Skeletal muscle tissue (tissue), 4 donors: Measurements from ENCODE around the gene PTGER4. TPM values are rescaled to one million over a fixed set of nuclear protein-coding genes. Genes with fewer than 3 reads are reported as not detected.

ENCODE experiments used
- H3K27ac ChIP-seq: one replicate; pipeline ENCODE4 v1.7.0; 2013; ENCODE audit warnings: mild to moderate bottlenecking, low read depth, low read length, inconsistent platforms
- H3K27me3 ChIP-seq, 3 donors: one replicate each; pipeline ENCODE4 v1.7.0; 2013; ENCODE audit warnings: low read length in 3 of 3; ENCODE audit not compliant: control insufficient read depth in 3 of 3, insufficient read depth in 3 of 3
- H3K36me3 ChIP-seq, 3 donors: one replicate each; pipeline ENCODE4 v1.7.0; 2013; ENCODE audit warnings: low read length in 3 of 3; ENCODE audit not compliant: control insufficient read depth in 3 of 3, insufficient read depth in 3 of 3
- H3K4me1 ChIP-seq, 3 donors: one replicate each; pipeline ENCODE4 v1.7.0; 2013; ENCODE audit warnings: low read length in 3 of 3, mild to moderate bottlenecking in 3 of 3; ENCODE audit not compliant: control insufficient read depth in 3 of 3, insufficient read depth in 3 of 3
- H3K4me3 ChIP-seq, 3 donors: one replicate each; pipeline ENCODE4 v1.7.0; 2013; ENCODE audit warnings: low read length in 3 of 3
- H3K9ac ChIP-seq, 3 donors: one replicate each; pipeline ENCODE4 v1.7.0; 2013; ENCODE audit warnings: low read length in 3 of 3, mild to moderate bottlenecking in 3 of 3, moderate library complexity in 2 of 3, low read depth in 1 of 3
- H3K9me3 ChIP-seq, 3 donors: one replicate each; pipeline ENCODE4 v1.7.0; 2013; ENCODE audit warnings: low read length in 3 of 3; ENCODE audit not compliant: control insufficient read depth in 3 of 3
- total RNA-seq: library from RNA; depleted of rRNA; stranded (reverse); fragments of >200 nt; gene quantifications from one replicate; pipeline ENCODE4 v1.2.3, GENCODE V29; 2014
- donor health status: Osteomylitis.

The PTGER4 gene
- total RNA-seq, 1 donor from 2014 or later, result 10.4 TPM

GRCh38 chr5:40667161-40667663, 12.5 kb upstream of the PTGER4 start:
- H3K4me1 ChIP-seq, result no peaks in the 10 kb centered on the region
- no peak overlapping the region for H3K9ac ChIP-seq
- H3K27ac ChIP-seq, result no peak overlapping the region
- H3K9me3 ChIP-seq, result no peaks in the 10 kb centered on the region
- H3K36me3 ChIP-seq, result no peaks in the 10 kb centered on the region
- H3K4me3 ChIP-seq, result no peak overlapping the region
- H3K27me3 ChIP-seq, result no peaks in the 10 kb centered on the region

- no peaks in the 10 kb centered on the region for H3K36me3 ChIP-seq
- no peaks in the 10 kb centered on the region for H3K27me3 ChIP-seq
- H3K4me3 ChIP-seq, result no peak overlapping the region
- no peaks in the 10 kb centered on the region for H3K9me3 ChIP-seq
- no peaks in the 10 kb centered on the region for H3K4me1 ChIP-seq
- H3K27ac ChIP-seq, result no peak overlapping the region
- H3K9ac ChIP-seq, result no peak overlapping the region
Measured at GRCh38 chr5:40669606-40670390, 9.9 kb upstream of the PTGER4 start.

GRCh38 chr5:40672425-40672824, 7.3 kb upstream of the PTGER4 start:
- Histone ChIP-seq H3K36me3 (no peaks in the 10 kb centered on the region), H3K9ac (no peak overlapping the region), H3K4me1 (peaks cover 0 to 9% (median 2%) of the 10 kb centered on the region in 3 donors), H3K27ac (no peak overlapping the region), H3K9me3 (no peaks in the 10 kb centered on the region), H3K4me3 (no peak overlapping the region), H3K27me3 (no peaks in the 10 kb centered on the region)

GRCh38 chr5:40674661-40675235, 5.0 kb upstream of the PTGER4 start:
- Histone ChIP-seq H3K27ac (no peak overlapping the region), H3K4me1 (peaks cover 3 to 11% (median 7%) of the 10 kb centered on the region in 3 donors), H3K27me3 (peaks cover 0 to 2% (median 0%) of the 10 kb centered on the region in 3 donors), H3K36me3 (no peaks in the 10 kb centered on the region), H3K9me3 (no peaks in the 10 kb centered on the region), H3K9ac (no peak overlapping the region), H3K4me3 (no peak overlapping the region)

GRCh38 chr5:40675396-40676133, 4.2 kb upstream of the PTGER4 start:
- H3K4me3 ChIP-seq, result no peak overlapping the region
- no peaks in the 10 kb centered on the region for H3K9me3 ChIP-seq
- H3K9ac ChIP-seq, result no peak overlapping the region
- H3K36me3 ChIP-seq, result no peaks in the 10 kb centered on the region
- peaks cover 0 to 7% (median 4%) of the 10 kb centered on the region in 3 donors for H3K27me3 ChIP-seq
- H3K27ac ChIP-seq, result no peak overlapping the region
- peaks cover 11 to 19% (median 14%) of the 10 kb centered on the region in 3 donors for H3K4me1 ChIP-seq

- peaks cover 23 to 31% (median 23%) of the 10 kb centered on the region in 3 donors for H3K4me1 ChIP-seq
- peak overlapping the region; percentile 25 for H3K27ac ChIP-seq
- no peaks in the 10 kb centered on the region for H3K9me3 ChIP-seq
- H3K27me3 ChIP-seq, result peaks cover 9 to 19% (median 16%) of the 10 kb centered on the region in 3 donors
- peaks cover 0 to 4% (median 0%) of the 10 kb centered on the region in 3 donors for H3K36me3 ChIP-seq
- peak overlapping the region in 1 of 3 donors; percentile 3 for H3K9ac ChIP-seq
- H3K4me3 ChIP-seq, result no peak overlapping the region
Measured at GRCh38 chr5:40676613-40677343, 2.9 kb upstream of the PTGER4 start.

- Histone ChIP-seq H3K4me3 (no peak overlapping the region), H3K9me3 (no peaks in the 10 kb centered on the region), H3K27ac (peak overlapping the region; percentile 25), H3K4me1 (peaks cover 23 to 35% (median 25%) of the 10 kb centered on the region in 3 donors), H3K36me3 (peaks cover 0 to 7% (median 0%) of the 10 kb centered on the region in 3 donors), H3K27me3 (peaks cover 11 to 26% (median 23%) of the 10 kb centered on the region in 3 donors), H3K9ac (no peak overlapping the region)
Measured at GRCh38 chr5:40677456-40677855, 2.3 kb upstream of the PTGER4 start.

- no peak overlapping the region for H3K27ac ChIP-seq
- H3K4me3 ChIP-seq, result no peak overlapping the region
- peaks cover 23 to 35% (median 25%) of the 10 kb centered on the region in 3 donors for H3K4me1 ChIP-seq
- H3K36me3 ChIP-seq, result peaks cover 0 to 7% (median 0%) of the 10 kb centered on the region in 3 donors
- no peak overlapping the region for H3K9ac ChIP-seq
- peaks cover 11 to 28% (median 25%) of the 10 kb centered on the region in 3 donors for H3K27me3 ChIP-seq
- no peaks in the 10 kb centered on the region for H3K9me3 ChIP-seq
Measured at GRCh38 chr5:40678026-40678425, 1.7 kb upstream of the PTGER4 start.

- peaks cover 0 to 7% (median 0%) of the 10 kb centered on the region in 3 donors for H3K36me3 ChIP-seq
- peak overlapping the region; percentile 70 for H3K27ac ChIP-seq
- peaks cover 23 to 35% (median 25%) of the 10 kb centered on the region in 3 donors for H3K4me1 ChIP-seq
- H3K4me3 ChIP-seq, result peak overlapping the region; percentile 78 to 84 (median 83)
- H3K9ac ChIP-seq, result peak overlapping the region; percentile 73 to 78 (median 73)
- H3K27me3 ChIP-seq, result peaks cover 11 to 30% (median 25%) of the 10 kb centered on the region in 3 donors
- no peaks in the 10 kb centered on the region for H3K9me3 ChIP-seq
Measured at GRCh38 chr5:40678460-40679147, 1.1 kb upstream of the PTGER4 start.
